Forelimb muscle (tissue), 1 donor: Measurements from ENCODE around the gene MCM9. TPM values are rescaled to one million over a fixed set of nuclear protein-coding genes. Genes with fewer than 3 reads are reported as not detected.

Source experiments
- DNase-seq: peaks from one replicate; pipeline ENCODE4 v3.0.0-alpha.2; 2013; ENCODE audit warnings: low read depth
- polyA plus RNA-seq: library from polyadenylated mRNA; unstranded; fragments of 120-200 nt; gene quantifications from one replicate; pipeline ENCODE4 v1.2.1, GENCODE V29; 2013; ENCODE audit not compliant: insufficient read length

MCM9 gene
- 13.1 TPM for polyA plus RNA-seq

GRCh38 chr6:118934461-118935330, at the start of gene MCM9:
MCM9 (minus strand) TSS chr6:118935159; CDS start chr6:118931723, 3,436 bp downstream.
- DNase-seq = peak; percentile 62

DNA sequence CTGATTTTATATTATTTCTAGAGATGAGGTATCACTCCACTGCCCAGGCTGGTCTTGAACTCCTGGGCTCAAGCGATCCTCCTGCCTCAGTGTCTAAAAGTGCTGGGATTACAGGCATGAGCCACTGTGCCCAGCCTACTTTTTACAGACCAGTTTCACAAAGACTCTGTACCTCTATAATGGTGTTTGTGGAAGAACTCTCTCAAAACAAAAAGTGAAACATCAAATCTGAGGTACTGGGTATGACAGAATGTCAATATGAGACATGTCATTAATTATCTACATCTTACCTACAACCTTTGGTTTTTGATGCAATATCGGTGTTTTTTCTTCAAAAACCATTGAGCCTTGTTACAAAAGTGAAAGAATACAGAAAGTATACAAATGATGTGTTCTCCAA, 49.4 kb upstream of the MCM9 start:
- no peak for DNase-seq

- no peak for DNase-seq
Observed at GRCh38 chr6:118982575-118982911, 47.6 kb upstream of the MCM9 start.

- no peak for DNase-seq
Observed at GRCh38 chr6:118981884-118982574, 47.1 kb upstream of the MCM9 start.

GRCh38 chr6:118980063-118980462, 45.1 kb upstream of the MCM9 start:
- no peak for DNase-seq

GRCh38 chr6:118974790-118975189, 39.8 kb upstream of the MCM9 start:
- no peak for DNase-seq

DNA sequence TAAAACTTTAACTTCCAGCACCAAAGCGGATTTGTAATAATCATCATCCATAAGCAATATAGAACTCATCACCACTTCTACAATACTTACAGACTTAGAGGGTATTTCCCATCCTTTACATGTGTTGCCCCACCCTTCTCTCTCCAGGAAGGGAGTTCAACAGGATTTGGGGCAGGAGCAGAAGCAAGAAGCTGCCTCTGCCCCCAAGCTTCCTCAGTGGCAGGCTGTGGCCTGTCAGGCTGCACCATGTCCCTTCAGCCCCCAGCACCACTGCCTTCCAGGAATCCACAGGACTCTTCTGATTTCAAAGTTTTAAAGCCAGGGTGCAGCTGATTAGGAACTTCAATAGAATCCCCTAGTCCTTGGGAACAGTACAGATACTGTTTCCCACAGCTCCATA, 36.7 kb upstream of the MCM9 start:
- DNase-seq = no peak

GRCh38 chr6:118970866-118971265, 35.9 kb upstream of the MCM9 start:
- no peak for DNase-seq

DNA sequence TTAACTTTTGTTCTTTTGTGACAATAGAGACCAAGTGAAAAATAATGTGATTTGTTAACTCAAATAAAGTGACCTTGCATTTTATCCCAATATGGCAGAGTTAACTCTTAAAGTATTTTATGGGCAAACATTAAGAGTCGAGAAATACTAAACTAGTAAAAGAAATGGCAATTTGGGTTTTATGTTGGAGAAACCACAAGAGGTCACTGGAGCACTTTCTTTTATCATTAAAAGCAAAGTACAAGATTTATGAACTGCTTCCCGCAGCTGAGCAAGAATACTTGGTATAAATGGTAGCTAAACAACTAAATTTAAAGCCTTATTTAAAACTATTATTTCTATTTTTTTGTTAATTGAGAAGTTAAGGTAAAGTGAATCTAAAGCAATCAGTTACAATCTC, 33.5 kb upstream of the MCM9 start:
- DNase-seq = peak; percentile 22

DNA sequence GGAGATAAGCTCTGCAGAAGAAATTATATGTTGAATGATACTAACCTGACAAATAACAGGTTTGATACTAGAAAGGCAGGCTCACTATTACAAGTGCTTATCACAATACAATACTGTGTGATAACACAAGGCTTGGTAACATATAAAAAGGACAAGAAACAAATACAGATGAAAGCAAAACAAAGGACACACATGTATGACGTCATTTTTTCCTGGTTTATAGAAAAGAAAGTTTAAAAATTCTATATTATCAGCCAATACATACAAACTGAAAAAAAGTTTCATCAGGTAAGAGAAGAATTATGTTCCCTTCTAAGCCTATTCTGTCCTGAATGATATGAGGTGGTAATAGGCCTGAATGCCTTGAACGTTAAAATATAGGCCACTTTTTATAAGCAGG, 32.3 kb upstream of the MCM9 start:
- no peak for DNase-seq

DNA sequence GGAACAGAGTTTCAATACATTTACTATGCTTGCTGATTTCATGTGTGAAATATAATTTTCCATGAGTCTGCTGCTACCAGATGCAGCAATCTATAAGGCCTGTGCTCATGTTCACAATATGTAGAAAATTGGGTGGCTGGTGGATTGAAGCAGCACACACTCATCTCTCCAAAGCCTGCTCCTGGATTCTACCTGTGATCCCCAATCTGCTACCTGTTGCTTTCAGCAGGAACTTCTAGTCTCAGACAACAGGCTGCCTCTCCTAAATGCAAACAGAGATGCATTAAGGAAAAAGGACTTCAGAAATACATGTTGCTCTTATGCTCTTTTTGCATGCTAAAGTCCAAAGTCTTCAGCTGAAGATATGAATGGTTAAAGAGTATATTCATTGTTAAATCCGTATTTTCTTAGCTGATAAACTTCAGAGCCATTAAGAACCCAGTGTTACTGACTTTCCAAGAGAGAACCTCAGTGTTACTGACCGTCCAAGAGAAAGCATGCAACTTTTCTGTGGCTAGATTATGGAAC, 30.9 kb upstream of the MCM9 start:
- no peak for DNase-seq

DNA sequence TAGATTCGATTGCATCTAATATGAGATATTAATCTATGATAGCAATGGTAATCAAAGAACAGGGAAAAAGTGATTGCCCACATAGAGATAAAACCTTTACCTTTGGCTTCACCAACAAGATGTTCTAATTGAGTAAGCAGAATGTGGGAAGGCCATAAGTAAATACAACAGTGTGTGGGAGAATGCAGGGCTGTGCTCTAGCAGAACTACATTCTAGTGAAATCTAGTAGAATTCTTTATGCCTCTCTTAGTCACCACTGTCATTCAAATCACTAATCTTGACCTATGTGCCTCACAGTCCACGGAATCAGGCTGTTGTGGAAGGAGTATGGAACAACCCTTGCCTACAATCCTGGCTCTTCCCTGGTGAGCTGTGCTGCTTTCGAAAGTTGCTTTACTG, 30.4 kb upstream of the MCM9 start:
- no peak for DNase-seq

- no peak for DNase-seq
Observed at GRCh38 chr6:118963003-118963402, 28.0 kb upstream of the MCM9 start.

- DNase-seq = no peak
Observed at GRCh38 chr6:118959903-118960302, 24.9 kb upstream of the MCM9 start.

GRCh38 chr6:118953391-118953790, 18.4 kb upstream of the MCM9 start:
- peak; percentile 5 for DNase-seq

GRCh38 chr6:118952683-118953082, 17.7 kb upstream of the MCM9 start:
- no peak for DNase-seq

- no peak for DNase-seq
Observed at GRCh38 chr6:118945217-118945616, 10.3 kb upstream of the MCM9 start.

DNA sequence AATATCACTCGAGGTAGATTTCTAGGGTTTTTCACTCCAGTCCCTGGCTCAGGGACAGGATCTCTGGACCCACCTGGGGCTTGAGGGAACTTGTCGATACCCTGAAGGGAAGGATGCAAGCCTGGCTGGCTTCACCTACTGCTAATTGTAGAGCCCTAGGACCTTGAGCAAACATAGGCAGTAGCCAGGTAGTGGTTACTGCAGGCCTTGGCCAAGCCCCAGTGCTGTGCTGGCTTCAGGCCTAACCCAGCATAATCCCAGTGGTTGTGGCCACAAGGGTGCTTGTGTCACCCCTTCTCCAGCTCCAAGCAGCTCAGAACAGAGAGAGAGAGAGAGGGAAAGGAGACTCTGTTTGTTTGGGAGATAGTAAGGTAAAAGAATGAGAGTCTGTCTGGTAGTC, 5.8 kb upstream of the MCM9 start:
- no peak for DNase-seq

- no peak for DNase-seq
Observed at GRCh38 chr6:118939683-118940082, 4.7 kb upstream of the MCM9 start.

- no peak for DNase-seq
Observed at GRCh38 chr6:118935978-118936703, 1.2 kb upstream of the MCM9 start.

- DNase-seq = peak; percentile 6
Observed at GRCh38 chr6:118935331-118935668, 341 bp upstream of the MCM9 start.

DNA sequence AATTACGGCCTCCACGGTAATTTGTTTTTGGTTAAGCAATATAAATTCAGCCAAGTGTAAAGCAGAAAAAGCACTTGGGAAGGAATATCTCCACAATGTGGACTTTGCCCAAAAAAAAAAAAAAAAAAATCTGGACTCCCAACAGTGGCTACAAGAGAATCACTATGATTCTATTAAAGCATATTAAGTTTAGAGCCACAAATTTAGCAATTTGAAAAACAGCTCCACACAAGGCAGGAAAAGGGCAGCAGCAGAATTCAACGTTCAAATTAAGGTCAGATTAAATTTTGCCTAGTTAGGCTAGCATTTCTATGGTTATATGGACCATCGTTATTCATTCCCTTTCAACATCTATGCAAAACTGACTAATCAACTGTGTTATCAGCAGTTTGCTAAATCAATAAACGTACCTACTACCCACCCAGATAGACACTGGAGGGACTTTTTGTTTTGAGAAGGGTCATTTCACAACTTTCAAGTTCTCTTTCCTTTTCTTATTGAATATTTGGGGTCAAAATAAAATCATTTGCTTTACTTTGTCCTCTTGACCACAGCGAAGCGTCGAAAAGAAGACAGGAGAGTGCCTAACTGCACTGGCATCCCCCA, 1.0 kb downstream of the MCM9 start:
- DNase-seq = no peak
